GM12865 (cell line): ENCODE results near the gene WDR45B.
"Not testable (repeated sequence)": the region's sequence is repeated elsewhere in the genome, so short reads cannot be mapped to it uniquely, and the experiment has no call there.

Experiments
- DNase-seq: peaks from one replicate; pipeline ENCODE4 v3.0.0; 2010; ENCODE audit warnings: low read depth
- H3K4me3 ChIP-seq: 2 replicates; pipeline ENCODE4 v1.5.1; 2011; ENCODE audit warnings: mild to moderate bottlenecking, low read depth, low read length, control low read depth
- TF ChIP-seq, protein P1 (sequence below): IDR thresholded peaks from 2 replicates; pipeline ENCODE4 v1.5.1; 2011; ENCODE audit warnings: low read length, control low read depth, low read depth, inconsistent platforms; ENCODE audit not compliant: insufficient read depth; ENCODE audit errors: missing control alignments

Gene WDR45B

DNA sequence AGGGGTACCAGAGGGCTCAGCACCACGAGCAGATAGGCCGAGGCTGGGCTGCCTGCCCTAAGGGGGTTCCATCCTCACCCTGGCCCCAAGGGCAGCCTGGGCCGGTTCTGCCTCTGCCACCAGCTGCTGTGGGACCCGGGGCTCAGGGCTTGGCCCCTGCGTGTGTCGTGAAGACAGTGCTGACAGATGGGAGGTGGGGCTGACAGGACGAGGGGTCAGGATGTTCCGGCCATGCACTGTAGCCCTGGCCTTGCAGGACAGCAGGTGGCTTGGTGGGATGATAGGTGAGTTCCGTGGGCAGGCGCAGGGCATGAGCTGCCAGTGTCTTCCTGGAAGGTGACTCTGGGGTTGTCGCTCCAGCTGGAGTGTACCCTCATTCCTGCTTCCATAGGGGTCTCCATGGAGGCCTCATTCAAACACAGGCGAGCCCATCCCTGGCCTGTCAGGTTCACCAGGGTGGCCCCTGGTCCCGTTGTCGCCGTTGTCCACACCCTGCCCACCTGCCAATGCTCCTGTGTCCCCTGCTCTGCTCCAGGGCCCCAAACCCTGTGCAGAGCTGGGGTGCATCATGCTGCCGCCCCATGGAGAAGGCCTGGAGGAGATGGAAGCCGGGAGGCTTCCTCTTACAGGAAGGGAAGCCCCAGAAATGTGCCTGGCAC, 57.2 kb downstream of the WDR45B start:
- TF ChIP-seq, protein P1, sequence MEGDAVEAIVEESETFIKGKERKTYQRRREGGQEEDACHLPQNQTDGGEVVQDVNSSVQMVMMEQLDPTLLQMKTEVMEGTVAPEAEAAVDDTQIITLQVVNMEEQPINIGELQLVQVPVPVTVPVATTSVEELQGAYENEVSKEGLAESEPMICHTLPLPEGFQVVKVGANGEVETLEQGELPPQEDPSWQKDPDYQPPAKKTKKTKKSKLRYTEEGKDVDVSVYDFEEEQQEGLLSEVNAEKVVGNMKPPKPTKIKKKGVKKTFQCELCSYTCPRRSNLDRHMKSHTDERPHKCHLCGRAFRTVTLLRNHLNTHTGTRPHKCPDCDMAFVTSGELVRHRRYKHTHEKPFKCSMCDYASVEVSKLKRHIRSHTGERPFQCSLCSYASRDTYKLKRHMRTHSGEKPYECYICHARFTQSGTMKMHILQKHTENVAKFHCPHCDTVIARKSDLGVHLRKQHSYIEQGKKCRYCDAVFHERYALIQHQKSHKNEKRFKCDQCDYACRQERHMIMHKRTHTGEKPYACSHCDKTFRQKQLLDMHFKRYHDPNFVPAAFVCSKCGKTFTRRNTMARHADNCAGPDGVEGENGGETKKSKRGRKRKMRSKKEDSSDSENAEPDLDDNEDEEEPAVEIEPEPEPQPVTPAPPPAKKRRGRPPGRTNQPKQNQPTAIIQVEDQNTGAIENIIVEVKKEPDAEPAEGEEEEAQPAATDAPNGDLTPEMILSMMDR: no peak
- no peak for DNase-seq
- no peak overlapping the region for H3K4me3 ChIP-seq

DNA sequence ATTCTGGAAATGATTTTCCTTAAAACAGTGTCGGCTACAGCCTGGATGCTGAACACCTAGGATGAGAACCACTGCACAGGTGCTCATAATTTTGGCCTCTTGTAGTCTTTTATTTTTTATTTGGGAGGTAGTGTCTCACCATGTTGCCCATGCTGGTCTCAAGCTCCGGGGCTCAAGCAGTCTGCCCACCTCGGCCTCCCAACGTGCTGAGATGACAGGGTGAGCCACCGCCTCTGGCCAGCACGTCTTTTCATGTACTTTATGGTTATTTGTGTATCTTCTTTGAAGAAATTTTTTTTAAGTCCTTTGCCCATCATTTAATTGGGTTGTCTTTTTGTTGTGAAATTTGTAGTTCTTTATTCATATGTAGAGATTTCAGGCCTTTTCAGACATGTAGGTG, 58.0 kb downstream of the WDR45B start:
- DNase-seq: no peak
- no peak overlapping the region for H3K4me3 ChIP-seq
- TF ChIP-seq, protein P1: no peak

DNA sequence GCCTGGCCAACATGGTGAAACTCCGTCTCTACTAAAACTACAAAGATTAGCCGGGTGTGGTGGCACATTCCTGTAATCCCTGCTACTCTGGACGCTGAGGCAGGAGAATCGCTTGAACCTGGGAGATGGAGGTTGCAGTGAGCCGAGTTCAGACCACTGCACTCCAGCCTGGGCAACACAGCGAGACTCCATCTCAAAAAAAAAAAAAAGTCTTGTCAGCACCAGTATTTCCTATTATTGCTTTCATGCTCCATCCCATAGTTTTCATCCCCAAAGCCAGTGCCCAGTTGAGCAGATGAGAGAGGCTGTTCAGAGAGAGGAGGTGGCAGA, 58.4 kb downstream of the WDR45B start:
- no peak overlapping the region for H3K4me3 ChIP-seq
- TF ChIP-seq, protein P1: no peak
- DNase-seq: no peak

DNA sequence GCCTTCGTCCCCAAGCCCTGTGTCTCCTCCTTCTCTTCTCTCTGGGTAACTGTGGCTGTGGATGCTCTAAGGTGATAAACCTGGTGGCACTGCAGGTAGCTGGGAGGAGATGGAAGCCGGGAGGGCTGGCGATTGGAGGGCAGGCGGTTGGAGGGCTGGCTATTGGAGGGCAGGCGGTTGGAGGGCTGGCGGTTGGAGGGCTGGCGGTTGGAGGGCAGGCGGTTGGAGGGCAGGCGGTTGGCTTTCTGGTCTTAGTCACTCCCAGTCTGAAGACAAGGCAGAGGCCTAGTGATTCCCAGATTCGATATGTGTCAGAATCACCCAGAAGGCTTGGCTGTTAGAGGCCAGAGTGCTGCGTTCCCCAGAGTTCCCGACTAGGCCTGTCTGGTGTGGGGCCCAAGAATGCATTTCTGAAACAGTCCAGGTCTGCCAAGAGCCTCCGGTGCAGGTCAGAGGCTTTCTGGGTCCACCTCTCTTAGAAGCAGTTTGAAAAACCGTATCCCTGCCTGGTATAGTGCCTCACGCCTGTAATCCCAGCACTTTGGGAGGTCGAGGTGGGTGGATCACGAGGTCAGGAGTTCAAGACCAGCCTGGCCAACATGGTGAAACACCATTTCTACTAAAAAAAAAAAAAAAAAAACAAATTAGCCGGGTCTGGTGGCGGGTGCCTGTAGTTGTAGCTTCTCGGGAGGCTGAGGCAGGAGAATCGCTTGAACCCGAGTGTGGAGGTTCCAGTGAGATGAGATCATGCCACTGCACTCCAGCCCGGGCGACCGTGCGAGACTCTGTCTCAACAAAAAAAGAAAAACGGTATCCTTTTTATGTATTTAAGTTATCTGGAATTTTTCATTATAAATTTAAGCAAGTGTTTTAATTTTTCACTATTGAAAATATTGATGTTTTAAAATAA, 59.7 kb downstream of the WDR45B start:
- H3K4me3 ChIP-seq: no peak overlapping the region
- no peak for DNase-seq
- TF ChIP-seq, protein P1: no peak

DNA sequence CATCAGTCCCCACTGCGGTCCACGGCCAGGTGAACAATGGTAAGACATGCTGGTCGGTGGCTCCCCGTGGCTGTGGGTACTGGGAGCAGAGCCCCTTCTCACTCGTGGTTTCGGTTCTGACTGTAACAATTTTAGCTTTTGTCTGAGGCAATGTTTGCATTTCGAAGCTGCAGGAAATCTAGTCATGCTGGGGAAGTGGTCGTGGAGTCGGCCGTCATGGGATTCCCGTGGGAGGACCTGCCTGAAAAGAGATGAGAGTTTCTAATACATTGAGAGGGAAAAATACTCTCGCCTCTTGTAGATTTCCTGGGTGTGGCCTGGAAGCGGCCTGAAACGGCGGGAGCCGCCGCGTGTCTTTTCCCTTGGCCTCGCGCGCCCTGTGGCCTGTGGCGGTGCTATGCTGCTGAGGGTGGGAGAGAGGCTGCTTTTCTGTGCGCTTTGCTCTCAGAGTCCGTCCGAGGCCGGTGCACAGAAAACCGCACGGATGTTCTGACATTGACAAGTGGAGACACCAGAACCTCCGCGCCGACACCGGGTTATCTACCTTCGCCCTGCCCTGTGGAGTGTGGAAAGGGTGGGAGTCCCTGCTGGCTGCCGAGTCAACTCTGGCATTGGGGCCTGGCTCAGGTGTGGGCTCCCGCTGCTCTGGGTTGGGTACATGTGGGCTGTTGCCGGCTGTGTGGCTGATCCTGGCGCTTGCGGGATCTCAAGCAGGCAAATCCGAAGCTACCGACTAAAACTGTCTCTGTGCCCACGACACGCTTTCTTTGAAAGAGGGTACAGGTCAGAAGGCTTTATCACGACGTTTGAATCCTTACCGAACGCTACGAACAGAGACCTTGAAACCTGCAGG, 60.8 kb downstream of the WDR45B start:
- TF ChIP-seq, protein P1: no peak
- no peak overlapping the region for H3K4me3 ChIP-seq
- no peak for DNase-seq

DNA sequence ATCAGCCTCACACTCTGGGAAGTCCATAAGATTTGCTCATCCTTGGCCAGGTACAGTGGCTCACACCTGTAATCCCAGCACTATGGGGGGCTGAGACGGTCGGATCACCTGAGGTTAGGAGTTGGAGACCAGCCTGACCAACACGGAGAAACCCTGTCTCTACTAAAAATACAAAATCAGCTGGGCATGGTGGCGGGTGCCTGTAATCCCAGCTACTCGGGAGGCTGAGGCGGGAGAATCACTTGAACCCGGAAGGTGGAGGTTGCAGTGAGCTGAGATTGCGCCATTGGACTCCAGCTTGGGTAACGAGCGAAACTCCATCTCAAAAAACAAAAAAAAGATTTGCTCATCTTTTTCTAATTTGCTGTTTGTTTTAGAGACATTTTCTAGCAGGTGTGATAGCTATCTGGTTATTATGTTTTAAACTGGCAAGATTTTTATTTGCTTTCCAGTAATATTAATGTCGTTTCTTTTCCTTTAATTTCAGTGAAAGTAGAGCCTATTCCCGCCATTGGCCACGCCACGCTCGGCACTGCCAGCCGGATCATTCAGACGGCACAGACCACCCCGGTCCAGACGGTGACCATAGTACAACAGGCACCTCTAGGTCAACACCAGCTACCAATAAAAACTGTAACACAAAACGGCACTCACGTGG, 61.5 kb downstream of the WDR45B start:
- H3K4me3 ChIP-seq: no peak overlapping the region
- TF ChIP-seq, protein P1: no peak

DNA sequence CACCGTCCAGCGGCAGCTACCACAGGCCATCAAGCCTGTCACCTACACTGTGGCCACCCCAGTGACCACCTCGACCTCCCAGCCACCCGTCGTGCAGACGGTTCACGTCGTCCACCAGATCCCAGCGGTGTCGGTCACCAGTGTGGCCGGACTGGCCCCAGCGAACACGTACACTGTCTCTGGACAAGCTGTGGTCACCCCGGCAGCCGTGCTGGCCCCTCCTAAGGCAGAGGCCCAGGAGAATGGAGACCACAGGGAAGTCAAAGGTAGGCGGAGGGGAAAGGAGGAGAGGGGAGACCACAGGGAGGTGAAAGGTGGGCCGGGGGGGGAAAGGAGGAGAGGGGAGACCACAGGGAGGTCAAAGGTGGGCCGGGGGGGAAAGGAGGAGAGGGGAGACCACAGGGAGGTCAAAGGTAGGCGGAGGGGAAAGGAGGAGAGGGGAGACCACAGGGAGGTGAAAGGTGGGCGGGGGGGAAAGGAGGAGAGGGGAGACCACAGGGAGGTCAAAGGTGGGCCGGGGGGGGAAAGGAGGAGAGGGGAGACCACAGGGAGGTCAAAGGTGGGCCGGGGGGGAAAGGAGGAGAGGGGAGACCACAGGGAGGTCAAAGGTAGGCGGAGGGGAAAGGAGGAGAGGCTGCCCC, 62.2 kb downstream of the WDR45B start:
- not testable (repeated sequence) for DNase-seq, H3K4me3 ChIP-seq

More for the DNA sequence above, 61.5 kb downstream of the WDR45B start:
- DNase-seq: no peak
